DOHH2 (cell line): Measurements from ENCODE around the gene VCX.

Experiments
- H3F3A ChIP-seq: fragments of 200-600 bp; sonication (generic), shearing (Covaris generic); 2 replicates; pipeline ENCODE4 v1.6.0; 2016; ENCODE audit warnings: antibody characterized with exemption, mild to moderate bottlenecking; ENCODE audit not compliant: control insufficient read depth, insufficient read depth
- H3K27ac ChIP-seq: fragments of 200-600 bp; sonication (generic); 2 replicates; pipeline ENCODE4 v1.5.1; 2014; ENCODE audit warnings: low read depth, mild to moderate bottlenecking, low read length, moderate library complexity
- H3K27me3 ChIP-seq: fragments of 200-600 bp; sonication (generic); 2 replicates; pipeline ENCODE4 v1.6.1; 2014; ENCODE audit warnings: mild to moderate bottlenecking, low read length, mixed read lengths; ENCODE audit not compliant: control insufficient read depth
- H3K36me3 ChIP-seq: fragments of 200-600 bp; sonication (generic); 2 replicates; pipeline ENCODE4 v1.6.1; 2014; ENCODE audit warnings: mild to moderate bottlenecking, low read length, moderate library complexity, mixed read lengths; ENCODE audit not compliant: control insufficient read depth
- H3K4me1 ChIP-seq: fragments of 200-600 bp; sonication (generic); 2 replicates; pipeline ENCODE4 v1.6.1; 2014; ENCODE audit warnings: mild to moderate bottlenecking, low read length, mixed read lengths; ENCODE audit not compliant: control insufficient read depth
- H3K4me2 ChIP-seq: fragments of 200-600 bp; sonication (generic); 2 replicates; pipeline ENCODE4 v1.6.0; 2014; ENCODE audit warnings: mild to moderate bottlenecking, low read length, moderate library complexity
- H3K4me3 ChIP-seq: fragments of 200-600 bp; sonication (generic); 2 replicates; pipeline ENCODE4 v1.5.1; 2014; ENCODE audit warnings: mild to moderate bottlenecking, low read length, mixed read lengths
- H3K79me2 ChIP-seq: fragments of 200-600 bp; sonication (generic); 2 replicates; pipeline ENCODE4 v1.6.1; 2014; ENCODE audit warnings: mild to moderate bottlenecking, low read length, mixed read lengths; ENCODE audit not compliant: control insufficient read depth
- H3K9me2 ChIP-seq: fragments of 200-600 bp; sonication (generic); replicated peaks from 2 replicates; pipeline ENCODE4 v1.6.1; 2014; ENCODE audit warnings: mild to moderate bottlenecking, low read length, mixed read lengths; ENCODE audit not compliant: control insufficient read depth
- H3K9me3 ChIP-seq: fragments of 200-600 bp; sonication (generic); 2 replicates; pipeline ENCODE4 v1.6.1; 2014; ENCODE audit warnings: antibody characterized with exemption, low read length, mixed read lengths; ENCODE audit not compliant: control insufficient read depth, insufficient read depth
- H4K20me1 ChIP-seq: fragments of 200-600 bp; sonication (generic); 2 replicates; pipeline ENCODE4 v1.6.0; 2014; ENCODE audit warnings: low read depth, mild to moderate bottlenecking, antibody characterized with exemption, low read length, moderate library complexity; ENCODE audit not compliant: control insufficient read depth, insufficient read depth
- CTCF ChIP-seq: fragments of 200-600 bp; sonication (generic); IDR thresholded peaks from one replicate; pipeline ENCODE4 v1.5.1; 2014; ENCODE audit warnings: antibody characterized with exemption, mild to moderate bottlenecking, low read depth, low read length; ENCODE audit not compliant: poor library complexity, severe bottlenecking
- EZH2phosphoT487 ChIP-seq: fragments of 200-600 bp; sonication (generic); IDR thresholded peaks from 2 replicates; pipeline ENCODE4 v1.6.1; 2017; ENCODE audit warnings: borderline replicate concordance, mild to moderate bottlenecking, antibody characterized with exemption, low read length, moderate library complexity, mixed read lengths

VCX gene

DNA sequence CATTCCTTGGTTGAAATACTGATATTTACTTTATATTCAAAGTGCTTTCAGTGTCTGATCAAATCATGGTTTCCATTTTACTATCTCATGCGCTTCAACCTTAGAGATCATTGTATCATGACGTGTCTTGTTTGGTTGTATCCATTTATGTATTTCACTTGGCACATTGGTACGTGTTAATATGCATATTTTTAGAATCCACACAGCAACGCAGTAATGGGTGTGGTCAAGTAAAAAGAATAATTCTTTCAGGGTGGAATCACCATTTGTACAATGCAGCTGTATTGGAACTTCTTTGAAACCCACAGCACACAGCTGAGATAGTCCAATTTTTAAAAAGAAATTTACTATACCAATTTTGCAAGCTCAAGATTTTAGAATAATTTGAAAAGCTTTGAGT is 29.1 kb downstream of the VCX start:
- Histone ChIP-seq H3K27ac (no peak overlapping the region), H4K20me1 (no peaks in the 10 kb centered on the region), H3K36me3 (no peaks in the 10 kb centered on the region), H3K9me2 (no peaks in the 10 kb centered on the region), H3K4me2 (no peak overlapping the region), H3K9me3 (no peaks in the 10 kb centered on the region), H3F3A (no peaks in the 10 kb centered on the region), H3K79me2 (no peaks in the 10 kb centered on the region), H3K4me3 (no peak overlapping the region), H3K27me3 (no peaks in the 10 kb centered on the region), H3K4me1 (no peaks in the 10 kb centered on the region)
- TF ChIP-seq EZH2phosphoT487 (no peak), CTCF (no peak)

GRCh38 chrX:7876957-7877356 is 34.0 kb downstream of the VCX start:
- H3K4me1 ChIP-seq = no peaks in the 10 kb centered on the region
- no peaks in the 10 kb centered on the region for H3K9me3 ChIP-seq
- no peaks in the 10 kb centered on the region for H3K9me2 ChIP-seq
- H3K4me3 ChIP-seq = no peak overlapping the region
- no peaks in the 10 kb centered on the region for H3F3A ChIP-seq
- no peaks in the 10 kb centered on the region for H3K36me3 ChIP-seq
- H3K27ac ChIP-seq = no peak overlapping the region
- H4K20me1 ChIP-seq = no peaks in the 10 kb centered on the region
- TF ChIP-seq CTCF (no peak), EZH2phosphoT487 (no peak)
- no peak overlapping the region for H3K4me2 ChIP-seq
- no peaks in the 10 kb centered on the region for H3K79me2 ChIP-seq
- no peaks in the 10 kb centered on the region for H3K27me3 ChIP-seq

- no peak for TF ChIP-seq CTCF
- no peak for TF ChIP-seq EZH2phosphoT487
These were observed 46.2 kb downstream of the VCX start for GRCh38 chrX:7889135-7889534.

DNA sequence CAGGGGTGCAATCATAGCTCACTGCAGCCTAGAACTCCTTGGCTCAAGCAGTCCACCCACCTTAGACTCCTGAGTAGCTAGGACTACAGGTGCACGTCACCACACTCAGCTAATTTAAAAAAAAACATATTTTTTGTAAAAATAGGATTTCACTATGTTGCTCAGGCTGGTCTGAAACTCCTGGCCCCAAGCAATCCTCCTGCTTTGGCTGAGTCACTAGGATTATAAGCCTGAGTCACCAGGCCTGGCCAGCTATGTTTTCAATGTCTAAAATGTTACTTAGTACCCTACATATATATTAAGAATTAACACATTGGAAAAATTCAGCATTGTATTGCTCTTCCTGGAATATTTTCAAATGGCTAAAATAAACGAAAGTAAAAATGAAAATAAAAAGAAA is 46.7 kb downstream of the VCX start:
- Histone ChIP-seq H3K36me3 (no peaks in the 10 kb centered on the region), H3K4me3 (no peak overlapping the region), H3K79me2 (no peaks in the 10 kb centered on the region), H3K4me2 (no peak overlapping the region), H3K27me3 (no peaks in the 10 kb centered on the region), H3F3A (no peaks in the 10 kb centered on the region), H3K9me2 (no peaks in the 10 kb centered on the region), H3K27ac (no peak overlapping the region), H3K9me3 (no peaks in the 10 kb centered on the region), H4K20me1 (no peaks in the 10 kb centered on the region), H3K4me1 (no peaks in the 10 kb centered on the region)
- TF ChIP-seq EZH2phosphoT487 (no peak), CTCF (no peak)

More at GRCh38 chrX:7889135-7889534, 46.2 kb downstream of the VCX start:
- Histone ChIP-seq H3K9me2 (no peaks in the 10 kb centered on the region), H3K4me1 (no peaks in the 10 kb centered on the region), H3K4me3 (no peak overlapping the region), H3K79me2 (no peaks in the 10 kb centered on the region), H3K27ac (no peak overlapping the region), H4K20me1 (no peaks in the 10 kb centered on the region), H3K4me2 (no peak overlapping the region), H3K27me3 (no peaks in the 10 kb centered on the region), H3K36me3 (no peaks in the 10 kb centered on the region), H3F3A (no peaks in the 10 kb centered on the region), H3K9me3 (no peaks in the 10 kb centered on the region)
